Right renal cortex interstitium (tissue), 3 donors: ENCODE data around the gene HOPX. TPM values are rescaled to one million over a fixed set of nuclear protein-coding genes. Genes with fewer than 3 reads are reported as not detected.
"Not testable (repeated sequence)": the region's sequence is repeated elsewhere in the genome, so short reads cannot be mapped to it uniquely, and the experiment has no call there.

Source experiments
- DNase-seq, 3 donors: peaks; one replicate each; pipeline ENCODE4 v3.0.0-alpha.2; 2013; ENCODE audit warnings: low read depth in 3 of 3, low spot score in 2 of 3
- polyA plus RNA-seq, 3 donors: library from polyadenylated mRNA; unstranded; fragments of 120-200 nt; gene quantifications; one replicate each; pipeline ENCODE4 v1.2.1, GENCODE V29; 2013; ENCODE audit not compliant: insufficient read length in 3 of 3

HOPX gene
- polyA plus RNA-seq, 3 donors = 12.0 to 17.5 (median 14.9) TPM

GRCh38 chr4:56689201-56689969, 8.3 kb upstream of the HOPX start:
- no peak for DNase-seq

- DNase-seq = no peak
Observed at GRCh38 chr4:56688094-56688647, 7.1 kb upstream of the HOPX start.

GRCh38 chr4:56686537-56687231, 5.6 kb upstream of the HOPX start:
- no peak for DNase-seq

- DNase-seq = no peak
Observed at GRCh38 chr4:56684320-56685050, 3.4 kb upstream of the HOPX start.

GRCh38 chr4:56683455-56683854, 2.4 kb upstream of the HOPX start:
- DNase-seq = no peak

- DNase-seq = no peak
Observed at GRCh38 chr4:56681853-56682525, 893 bp upstream of the HOPX start.

- no peak for DNase-seq
Observed at GRCh38 chr4:56680266-56680665, 830 bp downstream of the HOPX start.

- DNase-seq = no peak
Observed at GRCh38 chr4:56677711-56678110, 3.4 kb downstream of the HOPX start.

GRCh38 chr4:56674984-56675383, 6.1 kb downstream of the HOPX start:
- no peak for DNase-seq

GRCh38 chr4:56671860-56672259, 9.2 kb downstream of the HOPX start:
- no peak for DNase-seq

DNA sequence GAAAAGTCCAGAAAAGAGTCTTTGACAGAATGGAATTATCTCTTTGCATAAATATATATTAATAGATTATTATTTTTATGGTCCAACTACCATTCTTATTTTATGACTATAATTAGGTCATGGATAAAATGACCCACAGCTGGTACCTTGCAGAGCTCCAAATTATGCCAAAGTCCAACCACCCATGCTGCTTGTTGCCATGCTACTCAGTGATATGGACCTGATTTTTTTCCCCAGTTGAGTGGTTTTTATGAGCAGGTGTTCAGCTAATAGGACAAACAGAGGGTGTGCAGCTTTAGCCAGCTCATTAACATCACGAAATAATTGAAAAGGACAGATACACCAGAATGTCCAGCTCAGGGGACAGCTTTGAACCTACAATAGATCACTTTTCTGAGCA, 9.7 kb downstream of the HOPX start:
- DNase-seq = no peak

DNA sequence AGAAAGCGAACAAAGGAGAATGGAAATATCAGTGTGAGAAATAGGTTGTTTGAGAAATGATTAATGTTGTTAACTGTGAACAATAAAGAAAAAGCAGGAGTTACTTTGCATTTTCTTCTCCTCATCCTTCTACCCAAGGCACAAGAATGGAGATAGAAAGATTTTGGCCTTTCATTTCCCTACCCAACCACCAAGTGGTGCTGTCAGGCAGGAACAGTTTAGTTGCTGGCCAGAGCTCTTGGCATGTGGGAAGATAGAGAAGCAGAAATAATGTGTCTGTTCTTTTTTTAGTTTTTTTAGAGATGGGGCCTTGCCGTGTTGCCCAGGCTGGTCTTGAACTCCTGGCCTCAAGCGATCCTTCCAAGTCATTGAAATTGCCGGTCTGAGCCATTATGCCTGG, 12.8 kb downstream of the HOPX start:
- no peak for DNase-seq

DNA sequence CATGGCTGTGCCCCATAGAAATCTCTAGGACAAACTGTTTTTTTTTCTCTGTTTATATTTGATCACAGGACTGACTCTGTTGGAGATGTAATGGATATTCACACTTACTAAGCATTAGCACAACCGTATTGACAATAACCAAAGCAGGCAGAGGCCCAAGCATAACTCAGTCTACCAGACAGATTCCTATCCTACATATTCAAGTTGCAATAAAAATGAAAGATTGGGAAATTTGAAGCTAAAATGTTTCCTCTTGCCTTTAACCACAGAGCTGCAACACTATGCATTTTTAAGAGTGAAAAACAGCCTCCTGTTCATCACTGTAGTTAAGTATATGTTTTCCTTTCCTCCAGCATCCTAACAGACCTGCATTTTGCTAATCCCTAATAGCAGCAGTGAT, 13.7 kb downstream of the HOPX start:
- not testable (repeated sequence) for DNase-seq

DNA sequence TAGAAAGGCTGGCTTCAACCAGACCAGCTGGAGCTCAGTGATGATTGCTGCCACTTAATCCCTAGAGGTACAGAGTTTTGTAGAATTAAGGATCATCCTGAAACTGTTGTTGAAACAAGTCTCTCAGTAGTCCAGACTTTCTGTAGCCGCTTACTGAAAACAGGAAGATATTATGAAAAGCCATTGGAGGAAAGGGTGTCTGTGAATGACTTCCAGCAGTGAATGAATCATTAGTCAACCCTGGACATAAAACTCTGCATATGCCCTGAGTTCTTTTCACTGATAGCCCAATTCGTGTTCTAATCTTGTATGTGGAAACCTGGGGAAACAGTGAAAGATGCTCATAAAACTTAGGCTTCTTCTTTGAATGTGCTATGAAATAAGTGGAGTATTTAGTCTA, 14.8 kb downstream of the HOPX start:
- DNase-seq = no peak

DNA sequence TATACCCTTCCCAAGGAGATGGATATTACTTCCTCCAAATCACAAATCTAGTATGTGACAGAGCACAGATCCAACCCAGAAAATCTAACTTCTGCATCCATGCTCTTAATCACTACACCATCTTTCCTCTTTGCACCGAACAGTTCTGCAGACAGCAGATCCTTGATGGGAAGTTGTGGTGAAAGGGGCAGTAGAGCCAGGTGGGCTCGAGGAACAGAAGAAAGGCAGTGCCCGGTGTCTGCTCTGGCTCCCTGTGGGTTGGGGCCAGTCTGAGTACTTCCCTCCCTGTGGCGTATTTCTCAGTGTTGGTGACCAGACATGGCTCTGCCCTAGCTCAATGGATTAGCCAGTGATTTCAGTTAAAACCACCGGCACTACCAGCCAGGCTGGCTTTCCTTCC, 15.3 kb downstream of the HOPX start:
- no peak for DNase-seq

- DNase-seq = no peak
Observed at GRCh38 chr4:56662782-56663468, 18.2 kb downstream of the HOPX start.

- no peak for DNase-seq
Observed at GRCh38 chr4:56659946-56660345, 21.1 kb downstream of the HOPX start.

GRCh38 chr4:56658528-56658927, 22.6 kb downstream of the HOPX start:
- no peak for DNase-seq

- DNase-seq = no peak
Observed at GRCh38 chr4:56657818-56658217, 23.3 kb downstream of the HOPX start.

- DNase-seq = no peak
Observed at GRCh38 chr4:56657128-56657527, 24.0 kb downstream of the HOPX start.
